ENCODE measurements around the gene CDH15.

DNA sequence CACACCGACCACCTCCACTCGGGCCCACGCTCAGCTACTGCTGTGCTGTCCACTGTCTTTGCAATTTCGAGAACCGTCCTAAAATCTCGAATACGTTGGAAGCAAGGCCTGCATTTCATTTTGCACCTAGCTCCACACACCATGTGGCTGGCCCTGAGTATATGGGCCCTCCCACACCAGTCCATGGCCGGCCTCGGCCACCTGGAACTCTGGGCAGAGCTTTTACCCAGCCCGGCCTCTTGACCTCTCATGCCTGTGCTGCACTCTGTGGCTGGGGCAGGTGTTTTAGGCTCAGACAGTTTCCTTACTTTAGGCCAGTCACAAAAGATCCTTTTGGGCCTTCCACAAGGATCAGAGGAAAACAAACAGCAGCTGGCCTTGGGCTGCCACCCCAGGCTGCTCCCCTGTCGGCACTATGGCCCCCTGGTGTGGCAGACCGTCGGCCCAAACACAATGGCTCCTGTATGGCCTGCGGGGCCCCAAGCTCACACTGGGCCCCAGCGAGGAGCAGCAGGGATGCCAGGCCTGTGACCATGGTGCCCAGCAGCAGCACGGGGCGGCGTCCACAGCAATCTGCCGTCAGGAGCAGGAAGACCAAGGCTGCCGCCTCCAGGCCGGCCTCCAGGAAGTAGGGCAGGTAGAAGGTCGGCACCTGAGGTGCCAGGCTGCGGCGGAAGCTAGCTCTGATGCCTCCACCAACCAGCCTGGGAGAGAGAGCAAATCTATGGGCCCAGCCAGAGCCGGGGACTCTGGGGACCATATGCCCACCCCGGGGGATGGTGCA is 26.3 kb downstream of the CDH15 start:
- no peak for TF ChIP-seq CHD2 (IDR thresholded peaks at IDR 0.05; ENCODE audit: low read depth, low read length)
- no peak for TF ChIP-seq STAG1 (CRISPR knock-in tag; IDR thresholded peaks at IDR 0.05; ENCODE audit: borderline replicate concordance)
- TF ChIP-seq GABPA (tag; conservative IDR thresholded peaks at IDR 0.05; ENCODE audit: low read depth), result no peak

All from K562 (cell line).